Right lobe of liver (tissue), 4 donors: ENCODE measurements around the gene CCDC197.

Source experiments
- POLR2A ChIP-seq: fragments of 450-650 bp; IDR thresholded peaks from one replicate; pipeline ENCODE4 v1.6.1; 2017; ENCODE audit warnings: antibody characterized with exemption, mild to moderate bottlenecking
- TF ChIP-seq, protein P1 (sequence below), 4 donors: fragments of 200-600 bp in 3 of 4; fragments of 450-650 bp in 1 of 4; IDR thresholded peaks; one replicate each; pipeline versions ENCODE4 v1.5.1 to v1.8.0; 2016 to 2022; ENCODE audit warnings: antibody characterized with exemption in 4 of 4, mild to moderate bottlenecking in 2 of 4
- donor health status: DM: no; HTN: no; CAD: no.
- donor health status: DM: no; HTN: no; CAD: no.
- donor health status: DM: no; HTN: yes; CAD: no.

GRCh38 chr14:94056579-94057308, 59.6 kb downstream of the CCDC197 start:
- TF ChIP-seq, protein P1, sequence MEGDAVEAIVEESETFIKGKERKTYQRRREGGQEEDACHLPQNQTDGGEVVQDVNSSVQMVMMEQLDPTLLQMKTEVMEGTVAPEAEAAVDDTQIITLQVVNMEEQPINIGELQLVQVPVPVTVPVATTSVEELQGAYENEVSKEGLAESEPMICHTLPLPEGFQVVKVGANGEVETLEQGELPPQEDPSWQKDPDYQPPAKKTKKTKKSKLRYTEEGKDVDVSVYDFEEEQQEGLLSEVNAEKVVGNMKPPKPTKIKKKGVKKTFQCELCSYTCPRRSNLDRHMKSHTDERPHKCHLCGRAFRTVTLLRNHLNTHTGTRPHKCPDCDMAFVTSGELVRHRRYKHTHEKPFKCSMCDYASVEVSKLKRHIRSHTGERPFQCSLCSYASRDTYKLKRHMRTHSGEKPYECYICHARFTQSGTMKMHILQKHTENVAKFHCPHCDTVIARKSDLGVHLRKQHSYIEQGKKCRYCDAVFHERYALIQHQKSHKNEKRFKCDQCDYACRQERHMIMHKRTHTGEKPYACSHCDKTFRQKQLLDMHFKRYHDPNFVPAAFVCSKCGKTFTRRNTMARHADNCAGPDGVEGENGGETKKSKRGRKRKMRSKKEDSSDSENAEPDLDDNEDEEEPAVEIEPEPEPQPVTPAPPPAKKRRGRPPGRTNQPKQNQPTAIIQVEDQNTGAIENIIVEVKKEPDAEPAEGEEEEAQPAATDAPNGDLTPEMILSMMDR (IDR thresholded peaks at IDR 0.05), result no peak
- no peak for TF ChIP-seq POLR2A
